NCI-H524 treated with DMSO at 0.1 percent for 48 hours (cell line): ENCODE measurements around the gene EHD3.

ENCODE experiments used
- DNase-seq: peaks from one replicate; lab custom pipeline; 2025; lab: John Stamatoyannopoulos, UW

The EHD3 gene

GRCh38 chr2:31294196-31294595, 60.2 kb downstream of the EHD3 start:
- DNase-seq = no peak

- no peak for DNase-seq
These were observed 62.8 kb downstream of the EHD3 start for GRCh38 chr2:31296641-31297287.

DNA sequence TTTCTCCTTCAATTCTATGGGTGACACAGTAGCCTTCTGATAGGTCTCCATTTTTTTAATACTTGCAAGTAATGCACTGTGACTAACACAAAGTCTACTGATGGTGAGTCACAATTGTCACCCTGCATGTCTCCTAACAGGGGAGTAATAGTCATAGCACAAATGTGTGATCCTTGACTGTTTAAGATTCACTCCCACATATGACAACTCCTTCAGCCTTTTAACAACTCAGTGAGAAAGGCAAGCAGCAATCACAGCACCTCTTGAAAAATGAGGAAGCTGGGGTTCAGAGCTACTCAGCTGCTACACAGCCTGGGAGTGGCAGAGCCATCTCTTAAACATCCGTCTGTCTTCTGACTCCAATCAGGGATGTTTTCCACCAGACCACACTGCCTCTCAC, 63.8 kb downstream of the EHD3 start:
- no peak for DNase-seq

GRCh38 chr2:31299547-31299946, 65.6 kb downstream of the EHD3 start:
- no peak for DNase-seq

GRCh38 chr2:31300309-31300708, 66.4 kb downstream of the EHD3 start:
- no peak for DNase-seq

DNA sequence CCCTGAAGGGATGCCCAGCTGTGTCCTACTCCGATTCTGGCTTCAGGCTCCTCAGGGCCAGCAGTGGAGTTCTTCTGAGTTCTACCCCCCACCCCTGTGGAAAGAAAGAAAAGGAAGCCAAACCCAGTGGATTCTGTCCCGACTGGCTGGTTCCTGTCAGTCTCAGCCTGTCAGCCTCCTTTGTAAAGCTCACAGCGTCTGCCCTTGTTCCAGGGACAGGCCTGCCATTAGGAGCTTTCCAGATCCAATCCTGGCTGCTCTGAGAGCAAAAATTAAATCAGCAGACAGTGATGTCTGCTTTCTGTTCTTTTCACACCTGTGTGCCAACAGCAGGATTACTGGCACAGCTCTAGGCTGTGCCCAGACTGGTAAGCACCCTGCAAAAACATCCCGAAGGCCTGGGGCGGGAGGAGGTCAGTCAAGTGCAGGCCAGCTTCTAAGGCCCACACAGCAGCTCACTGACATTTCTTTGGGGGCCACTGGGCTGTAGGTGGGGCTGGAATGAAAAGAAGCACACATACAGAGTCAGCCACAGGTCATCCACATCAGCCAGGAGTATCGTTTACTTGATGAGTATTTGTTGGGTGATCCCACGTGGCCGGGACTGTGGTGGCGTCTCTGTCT, 69.1 kb downstream of the EHD3 start:
- no peak for DNase-seq

- no peak for DNase-seq
These were observed 70.9 kb downstream of the EHD3 start for GRCh38 chr2:31304816-31305215.

GRCh38 chr2:31312898-31313297, 78.9 kb downstream of the EHD3 start:
- DNase-seq = no peak

DNA sequence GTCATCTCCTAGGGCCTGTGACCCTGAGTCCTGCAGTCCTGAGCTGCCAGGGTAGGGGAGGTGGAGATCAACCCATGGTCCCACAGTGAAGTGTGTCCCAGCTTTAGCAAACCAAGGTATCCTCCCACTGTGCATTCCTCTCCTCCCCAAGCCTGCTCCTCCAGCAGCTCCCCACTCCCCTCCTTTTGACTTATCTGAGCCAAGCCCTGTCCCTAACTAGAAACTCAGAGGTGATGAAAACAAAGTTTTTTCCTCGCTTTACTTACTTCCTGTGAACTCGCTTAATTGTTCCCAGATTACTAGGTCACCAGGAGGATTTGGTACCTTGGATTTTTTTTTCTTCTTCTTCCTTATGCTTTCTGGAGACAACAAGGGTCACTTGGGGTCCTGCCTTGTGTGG, 80.8 kb downstream of the EHD3 start:
- no peak for DNase-seq

DNA sequence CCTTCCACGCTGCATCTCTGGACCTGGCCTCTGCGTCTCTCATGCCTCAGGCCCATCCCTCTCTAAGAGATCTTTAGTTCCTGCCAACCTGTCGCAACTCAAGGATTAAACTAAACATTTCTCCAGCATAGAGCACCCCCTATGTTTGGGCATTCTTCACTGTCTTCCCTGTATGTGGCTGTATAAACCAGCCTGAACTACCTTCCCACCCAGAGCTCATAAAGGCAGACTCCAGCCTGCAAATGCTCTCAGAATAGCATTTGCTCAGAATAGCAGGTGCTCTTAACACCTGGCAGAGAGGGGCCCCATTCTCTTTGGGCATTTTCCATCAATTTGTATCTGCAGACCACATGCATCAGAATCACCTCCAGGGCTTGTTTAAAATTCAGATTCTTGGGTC, 83.4 kb downstream of the EHD3 start:
- DNase-seq = no peak

DNA sequence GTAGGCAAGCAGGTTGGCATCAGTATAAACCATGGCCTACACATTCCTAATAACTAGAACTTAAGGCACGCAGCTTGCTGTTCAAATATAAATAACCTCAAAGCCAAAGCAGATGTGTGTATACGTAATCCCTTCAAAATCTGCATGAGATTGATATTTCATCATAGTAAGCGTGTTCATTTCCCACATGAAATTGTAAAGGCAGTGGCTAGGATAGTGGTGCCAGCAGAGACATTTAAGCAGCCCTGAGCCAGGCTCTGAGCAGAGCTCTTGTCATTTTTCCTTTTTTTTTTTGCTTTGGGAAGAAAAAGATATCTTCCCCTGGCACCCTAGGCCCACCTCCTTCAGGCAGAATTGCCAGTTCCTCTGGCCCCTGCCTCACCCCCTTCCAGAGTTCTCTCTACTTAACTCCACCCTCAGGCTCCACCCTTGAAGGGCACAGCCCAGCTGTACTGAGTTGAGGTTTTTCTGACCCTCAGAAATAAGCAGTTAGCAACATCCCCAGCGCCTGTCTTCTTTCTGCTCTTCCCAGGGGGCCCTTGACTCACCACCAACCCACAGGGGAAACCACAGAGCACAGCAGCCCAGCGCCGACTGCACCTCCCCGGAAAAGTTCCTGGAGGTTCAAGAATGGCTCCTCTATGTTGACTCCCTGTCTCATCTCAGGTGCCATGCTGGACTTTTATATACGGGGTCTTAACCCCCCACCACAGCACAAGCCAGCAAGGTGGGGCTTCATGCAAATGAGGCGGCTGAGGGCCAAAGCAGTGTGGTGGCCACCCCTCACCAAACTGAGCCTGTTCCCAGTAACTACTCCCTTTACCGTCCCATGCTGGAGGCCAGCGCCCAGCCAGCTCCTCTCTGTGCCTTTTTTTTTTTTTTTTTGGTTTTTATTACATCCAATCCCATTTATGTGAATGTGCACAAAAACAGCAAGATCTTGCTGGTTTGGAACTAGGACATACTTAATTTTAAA, 84.7 kb downstream of the EHD3 start:
- DNase-seq = no peak
